ENCODE data around the gene PDHX.

DNA sequence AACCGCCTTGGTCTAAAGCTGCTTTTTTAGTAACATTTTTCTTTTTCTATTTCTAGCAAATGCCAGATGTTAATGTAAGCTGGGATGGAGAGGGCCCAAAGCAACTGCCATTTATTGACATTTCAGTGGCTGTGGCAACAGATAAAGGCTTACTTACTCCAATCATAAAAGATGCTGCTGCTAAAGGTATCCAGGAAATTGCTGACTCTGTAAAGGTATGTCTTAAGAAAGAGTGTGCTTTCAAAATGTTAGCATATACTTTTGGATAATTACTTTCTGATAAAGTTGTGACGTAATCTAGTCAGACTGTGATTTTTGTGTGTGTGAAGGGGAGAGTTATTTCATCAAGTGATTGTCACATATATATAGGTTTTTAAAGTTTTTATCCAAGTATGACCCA is 68.1 kb downstream of the PDHX start:
- TF ChIP-seq, protein P1, sequence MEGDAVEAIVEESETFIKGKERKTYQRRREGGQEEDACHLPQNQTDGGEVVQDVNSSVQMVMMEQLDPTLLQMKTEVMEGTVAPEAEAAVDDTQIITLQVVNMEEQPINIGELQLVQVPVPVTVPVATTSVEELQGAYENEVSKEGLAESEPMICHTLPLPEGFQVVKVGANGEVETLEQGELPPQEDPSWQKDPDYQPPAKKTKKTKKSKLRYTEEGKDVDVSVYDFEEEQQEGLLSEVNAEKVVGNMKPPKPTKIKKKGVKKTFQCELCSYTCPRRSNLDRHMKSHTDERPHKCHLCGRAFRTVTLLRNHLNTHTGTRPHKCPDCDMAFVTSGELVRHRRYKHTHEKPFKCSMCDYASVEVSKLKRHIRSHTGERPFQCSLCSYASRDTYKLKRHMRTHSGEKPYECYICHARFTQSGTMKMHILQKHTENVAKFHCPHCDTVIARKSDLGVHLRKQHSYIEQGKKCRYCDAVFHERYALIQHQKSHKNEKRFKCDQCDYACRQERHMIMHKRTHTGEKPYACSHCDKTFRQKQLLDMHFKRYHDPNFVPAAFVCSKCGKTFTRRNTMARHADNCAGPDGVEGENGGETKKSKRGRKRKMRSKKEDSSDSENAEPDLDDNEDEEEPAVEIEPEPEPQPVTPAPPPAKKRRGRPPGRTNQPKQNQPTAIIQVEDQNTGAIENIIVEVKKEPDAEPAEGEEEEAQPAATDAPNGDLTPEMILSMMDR (IDR thresholded peaks at IDR 0.05): no peak
- TF ChIP-seq POLR2AphosphoS5 (IDR thresholded peaks at IDR 0.05; ENCODE audit: low read depth, low read length): no peak
- TF ChIP-seq, protein P2, sequence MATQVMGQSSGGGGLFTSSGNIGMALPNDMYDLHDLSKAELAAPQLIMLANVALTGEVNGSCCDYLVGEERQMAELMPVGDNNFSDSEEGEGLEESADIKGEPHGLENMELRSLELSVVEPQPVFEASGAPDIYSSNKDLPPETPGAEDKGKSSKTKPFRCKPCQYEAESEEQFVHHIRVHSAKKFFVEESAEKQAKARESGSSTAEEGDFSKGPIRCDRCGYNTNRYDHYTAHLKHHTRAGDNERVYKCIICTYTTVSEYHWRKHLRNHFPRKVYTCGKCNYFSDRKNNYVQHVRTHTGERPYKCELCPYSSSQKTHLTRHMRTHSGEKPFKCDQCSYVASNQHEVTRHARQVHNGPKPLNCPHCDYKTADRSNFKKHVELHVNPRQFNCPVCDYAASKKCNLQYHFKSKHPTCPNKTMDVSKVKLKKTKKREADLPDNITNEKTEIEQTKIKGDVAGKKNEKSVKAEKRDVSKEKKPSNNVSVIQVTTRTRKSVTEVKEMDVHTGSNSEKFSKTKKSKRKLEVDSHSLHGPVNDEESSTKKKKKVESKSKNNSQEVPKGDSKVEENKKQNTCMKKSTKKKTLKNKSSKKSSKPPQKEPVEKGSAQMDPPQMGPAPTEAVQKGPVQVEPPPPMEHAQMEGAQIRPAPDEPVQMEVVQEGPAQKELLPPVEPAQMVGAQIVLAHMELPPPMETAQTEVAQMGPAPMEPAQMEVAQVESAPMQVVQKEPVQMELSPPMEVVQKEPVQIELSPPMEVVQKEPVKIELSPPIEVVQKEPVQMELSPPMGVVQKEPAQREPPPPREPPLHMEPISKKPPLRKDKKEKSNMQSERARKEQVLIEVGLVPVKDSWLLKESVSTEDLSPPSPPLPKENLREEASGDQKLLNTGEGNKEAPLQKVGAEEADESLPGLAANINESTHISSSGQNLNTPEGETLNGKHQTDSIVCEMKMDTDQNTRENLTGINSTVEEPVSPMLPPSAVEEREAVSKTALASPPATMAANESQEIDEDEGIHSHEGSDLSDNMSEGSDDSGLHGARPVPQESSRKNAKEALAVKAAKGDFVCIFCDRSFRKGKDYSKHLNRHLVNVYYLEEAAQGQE (IDR thresholded peaks at IDR 0.05; ENCODE audit: insufficient read depth in 1 of 2, low read depth in 2 of 2, low read length in 1 of 2): no peak
- no peak for TF ChIP-seq TCF7L2 (IDR thresholded peaks at IDR 0.05; ENCODE audit: low read depth, low read length)
- TF ChIP-seq SIN3A (IDR thresholded peaks at IDR 0.05; ENCODE audit: borderline replicate concordance, insufficient read depth, low read depth, low read length): no peak

All from Panc1 (cell line).